DMS153 treated with DMSO at 0.1 percent for 48 hours (cell line): ENCODE data around the gene SH3BP2.

Experiments used
- DNase-seq: peaks from one replicate; lab custom pipeline; 2025; ENCODE audit not compliant: unreplicated experiment; lab: John Stamatoyannopoulos, UW

The SH3BP2 gene

GRCh38 chr4:2831611-2832308, 38.9 kb downstream of the SH3BP2 start:
- DNase-seq, result no peak

- DNase-seq, result no peak
Observed at GRCh38 chr4:2832309-2832980, 39.6 kb downstream of the SH3BP2 start.

- DNase-seq, result no peak
Observed at GRCh38 chr4:2832981-2833670, 40.2 kb downstream of the SH3BP2 start.

GRCh38 chr4:2833671-2834000, 40.8 kb downstream of the SH3BP2 start:
- no peak for DNase-seq

- DNase-seq, result no peak
Observed at GRCh38 chr4:2834001-2834921, 41.4 kb downstream of the SH3BP2 start.

GRCh38 chr4:2835978-2836377, 43.1 kb downstream of the SH3BP2 start:
- no peak for DNase-seq

- DNase-seq, result no peak
Observed at GRCh38 chr4:2836391-2836859, 43.5 kb downstream of the SH3BP2 start.

- DNase-seq, result no peak
Observed at GRCh38 chr4:2837110-2837903, 44.4 kb downstream of the SH3BP2 start.

- no peak for DNase-seq
Observed at GRCh38 chr4:2837904-2838496, 45.1 kb downstream of the SH3BP2 start.

- no peak for DNase-seq
Observed at GRCh38 chr4:2839060-2839459, 46.2 kb downstream of the SH3BP2 start.

- no peak for DNase-seq
Observed at GRCh38 chr4:2842687-2843262, 49.9 kb downstream of the SH3BP2 start.

- DNase-seq, result peak; percentile 16
Observed at GRCh38 chr4:2843263-2843940, 50.5 kb downstream of the SH3BP2 start, which contains the start of gene ADD1. ADD1 (plus strand) TSS chr4:2843844; CDS start chr4:2875916, 32,072 bp downstream.

GRCh38 chr4:2843941-2844584, 51.2 kb downstream of the SH3BP2 start:
- no peak for DNase-seq

- no peak for DNase-seq
Observed at GRCh38 chr4:2846172-2846571, 53.3 kb downstream of the SH3BP2 start.

GRCh38 chr4:2847302-2847871, 54.5 kb downstream of the SH3BP2 start:
- no peak for DNase-seq

GRCh38 chr4:2848449-2848848, 55.6 kb downstream of the SH3BP2 start:
- no peak for DNase-seq

GRCh38 chr4:2849267-2850152, 56.6 kb downstream of the SH3BP2 start:
- no peak for DNase-seq
